ENCODE data around the gene NEGR1.

DNA sequence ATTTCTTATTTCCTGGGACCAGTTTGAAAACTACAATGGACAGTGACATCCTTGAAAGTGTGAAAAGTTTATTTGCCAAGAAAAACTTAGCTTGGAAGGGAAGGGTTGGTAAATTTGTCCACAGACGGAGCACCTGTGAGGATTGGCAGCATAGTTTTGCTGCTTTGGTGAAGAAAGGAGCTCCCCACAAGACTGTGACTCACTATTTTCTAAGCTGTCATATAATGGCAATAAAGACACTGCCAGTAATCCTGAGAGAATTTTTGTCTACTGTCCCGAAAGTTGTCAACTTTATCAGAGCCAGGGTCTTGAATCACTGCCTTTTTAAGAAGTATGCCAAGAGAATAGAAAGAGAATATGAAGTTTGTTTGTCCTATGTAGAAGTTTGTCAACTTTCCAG is 230.8 kb downstream of the NEGR1 start:
- TF ChIP-seq, protein P1, sequence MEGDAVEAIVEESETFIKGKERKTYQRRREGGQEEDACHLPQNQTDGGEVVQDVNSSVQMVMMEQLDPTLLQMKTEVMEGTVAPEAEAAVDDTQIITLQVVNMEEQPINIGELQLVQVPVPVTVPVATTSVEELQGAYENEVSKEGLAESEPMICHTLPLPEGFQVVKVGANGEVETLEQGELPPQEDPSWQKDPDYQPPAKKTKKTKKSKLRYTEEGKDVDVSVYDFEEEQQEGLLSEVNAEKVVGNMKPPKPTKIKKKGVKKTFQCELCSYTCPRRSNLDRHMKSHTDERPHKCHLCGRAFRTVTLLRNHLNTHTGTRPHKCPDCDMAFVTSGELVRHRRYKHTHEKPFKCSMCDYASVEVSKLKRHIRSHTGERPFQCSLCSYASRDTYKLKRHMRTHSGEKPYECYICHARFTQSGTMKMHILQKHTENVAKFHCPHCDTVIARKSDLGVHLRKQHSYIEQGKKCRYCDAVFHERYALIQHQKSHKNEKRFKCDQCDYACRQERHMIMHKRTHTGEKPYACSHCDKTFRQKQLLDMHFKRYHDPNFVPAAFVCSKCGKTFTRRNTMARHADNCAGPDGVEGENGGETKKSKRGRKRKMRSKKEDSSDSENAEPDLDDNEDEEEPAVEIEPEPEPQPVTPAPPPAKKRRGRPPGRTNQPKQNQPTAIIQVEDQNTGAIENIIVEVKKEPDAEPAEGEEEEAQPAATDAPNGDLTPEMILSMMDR (IDR thresholded peaks at IDR 0.05) = no peak
- TF ChIP-seq POLR2A (IDR thresholded peaks at IDR 0.05) = no peak

Data from thyroid gland (tissue), 4 donors.